H1 (cell line): ENCODE data around the gene FASN. TPM values are rescaled to one million over a fixed set of nuclear protein-coding genes. Genes with fewer than 3 reads are reported as not detected.

Source experiments
- BRCA1 ChIP-seq: IDR thresholded peaks from 2 replicates; pipeline ENCODE4 v1.6.1; 2012; ENCODE audit warnings: low read depth, low read length, improper control_type of control experiment
- EGR1 ChIP-seq: IDR thresholded peaks from 2 replicates; pipeline ENCODE4 v1.6.1; 2011; ENCODE audit warnings: low read depth, low read length, borderline replicate concordance
- KDM1A ChIP-seq: fragments of 200-600, 300-600 bp; sonication (generic); IDR thresholded peaks from 2 replicates; pipeline ENCODE4 v1.7.1; 2016; ENCODE audit warnings: mild to moderate bottlenecking, low read length, borderline replicate concordance
- SP4 ChIP-seq: IDR thresholded peaks from 2 replicates; pipeline ENCODE4 v1.6.1; 2012; ENCODE audit warnings: low read length, inconsistent platforms
- SUZ12 ChIP-seq: fragments of 200-600 bp; sonication (generic); IDR thresholded peaks from 2 replicates; pipeline ENCODE4 v1.6.1; 2012; ENCODE audit warnings: mild to moderate bottlenecking, inconsistent platforms, low read length, moderate library complexity, mixed read lengths
- polyA plus RNA-seq, 7 experiments: library from polyadenylated mRNA; depleted of rRNA in 3 of 7; stranded (reverse) in 5 of 7; unstranded in 2 of 7; fragments of >200 nt in 5 of 7; fragments of 200-250 nt in 2 of 7; gene quantifications; 1 replicate in 5 of 7; 2 replicates in 1 of 7; 4 replicates in 1 of 7; pipeline versions ENCODE4 v1.2.1 to v1.2.3, GENCODE V29; 2011 to 2013; ENCODE audit warnings: missing spikeins in 2 of 7, mixed read lengths in 2 of 7
- total RNA-seq: library from RNA; stranded (reverse); fragmentation: NEBNext Ultra II Directional; extraction: Animal tissue kit (Norgen Biotek cat#: 25700); gene quantifications from 2 replicates; pipeline ENCODE4 v1.2.1, GENCODE V29; 2021
- TF ChIP-seq, protein P1 (sequence below): fragments of 300-600 bp; sonication (generic); IDR thresholded peaks from 2 replicates; pipeline ENCODE4 v1.7.1; 2012; ENCODE audit warnings: low read length, moderate library complexity, mild to moderate bottlenecking, inconsistent platforms; ENCODE audit not compliant: insufficient replicate concordance
- TF ChIP-seq, protein P2 (sequence below), 3 experiments: IDR thresholded peaks; 1 replicate in 2 of 3; 2 replicates in 1 of 3; pipeline versions ENCODE4 v1.5.1 to v1.6.1; 2011; ENCODE audit warnings: low read length in 3 of 3, mild to moderate bottlenecking in 3 of 3, inconsistent platforms in 2 of 3, low read depth in 1 of 3, moderate library complexity in 1 of 3; ENCODE audit not compliant: insufficient read depth in 1 of 3; ENCODE audit errors: control extremely low read depth in 1 of 3

Gene FASN
- total and polyA plus RNA-seq, 2 of the 8 experiments (the other 6 are each of a cell fraction or from before 2014, with no cell fraction given), result 143 to 561 TPM

DNA sequence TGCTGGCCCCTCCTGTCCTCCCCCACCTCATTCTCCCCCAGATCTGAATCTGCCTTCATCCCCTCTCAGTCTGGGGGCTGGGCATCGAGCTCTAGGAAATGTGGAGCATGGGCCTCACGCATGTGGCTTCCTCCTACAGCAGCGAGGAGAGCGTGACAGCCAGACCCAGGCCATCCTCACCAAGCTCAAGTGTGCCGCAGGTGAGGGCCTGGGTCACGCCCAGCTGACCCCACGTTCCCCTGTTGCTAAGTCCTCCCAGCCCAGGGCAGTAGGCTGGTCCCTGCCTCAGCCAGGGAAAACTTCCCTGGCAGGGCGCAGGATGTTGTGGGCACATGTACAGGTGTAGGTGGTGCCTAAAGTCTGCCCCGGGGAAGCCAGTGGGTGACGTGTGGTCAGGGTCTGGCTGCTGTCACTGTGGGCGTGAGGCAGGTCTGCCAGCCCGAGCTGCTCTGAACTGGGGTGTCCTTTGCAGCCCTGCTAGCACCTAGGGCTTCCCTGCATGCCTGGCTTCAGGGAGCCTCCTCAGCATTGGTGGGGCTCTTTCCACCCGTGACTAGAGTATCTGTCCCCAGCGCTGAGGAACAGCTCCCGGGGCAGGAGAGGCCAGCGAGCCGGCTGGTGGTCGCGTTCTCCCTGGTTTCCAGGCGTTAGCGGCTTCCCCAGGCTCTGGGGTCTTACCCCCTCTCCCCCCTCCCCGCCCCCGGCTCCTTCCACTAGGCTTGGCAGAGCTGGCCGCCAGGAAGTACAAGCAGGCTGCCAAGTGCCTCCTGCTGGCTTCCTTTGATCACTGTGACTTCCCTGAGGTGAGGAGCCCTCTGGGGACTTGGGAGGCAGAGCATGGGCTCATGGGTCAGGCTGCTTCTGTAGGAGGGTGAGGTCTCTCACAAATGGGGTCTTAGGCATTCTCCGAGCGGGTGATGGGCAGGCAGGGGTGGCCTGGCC is 42.7 kb downstream of the FASN start (continued):
- TF ChIP-seq, protein P1, sequence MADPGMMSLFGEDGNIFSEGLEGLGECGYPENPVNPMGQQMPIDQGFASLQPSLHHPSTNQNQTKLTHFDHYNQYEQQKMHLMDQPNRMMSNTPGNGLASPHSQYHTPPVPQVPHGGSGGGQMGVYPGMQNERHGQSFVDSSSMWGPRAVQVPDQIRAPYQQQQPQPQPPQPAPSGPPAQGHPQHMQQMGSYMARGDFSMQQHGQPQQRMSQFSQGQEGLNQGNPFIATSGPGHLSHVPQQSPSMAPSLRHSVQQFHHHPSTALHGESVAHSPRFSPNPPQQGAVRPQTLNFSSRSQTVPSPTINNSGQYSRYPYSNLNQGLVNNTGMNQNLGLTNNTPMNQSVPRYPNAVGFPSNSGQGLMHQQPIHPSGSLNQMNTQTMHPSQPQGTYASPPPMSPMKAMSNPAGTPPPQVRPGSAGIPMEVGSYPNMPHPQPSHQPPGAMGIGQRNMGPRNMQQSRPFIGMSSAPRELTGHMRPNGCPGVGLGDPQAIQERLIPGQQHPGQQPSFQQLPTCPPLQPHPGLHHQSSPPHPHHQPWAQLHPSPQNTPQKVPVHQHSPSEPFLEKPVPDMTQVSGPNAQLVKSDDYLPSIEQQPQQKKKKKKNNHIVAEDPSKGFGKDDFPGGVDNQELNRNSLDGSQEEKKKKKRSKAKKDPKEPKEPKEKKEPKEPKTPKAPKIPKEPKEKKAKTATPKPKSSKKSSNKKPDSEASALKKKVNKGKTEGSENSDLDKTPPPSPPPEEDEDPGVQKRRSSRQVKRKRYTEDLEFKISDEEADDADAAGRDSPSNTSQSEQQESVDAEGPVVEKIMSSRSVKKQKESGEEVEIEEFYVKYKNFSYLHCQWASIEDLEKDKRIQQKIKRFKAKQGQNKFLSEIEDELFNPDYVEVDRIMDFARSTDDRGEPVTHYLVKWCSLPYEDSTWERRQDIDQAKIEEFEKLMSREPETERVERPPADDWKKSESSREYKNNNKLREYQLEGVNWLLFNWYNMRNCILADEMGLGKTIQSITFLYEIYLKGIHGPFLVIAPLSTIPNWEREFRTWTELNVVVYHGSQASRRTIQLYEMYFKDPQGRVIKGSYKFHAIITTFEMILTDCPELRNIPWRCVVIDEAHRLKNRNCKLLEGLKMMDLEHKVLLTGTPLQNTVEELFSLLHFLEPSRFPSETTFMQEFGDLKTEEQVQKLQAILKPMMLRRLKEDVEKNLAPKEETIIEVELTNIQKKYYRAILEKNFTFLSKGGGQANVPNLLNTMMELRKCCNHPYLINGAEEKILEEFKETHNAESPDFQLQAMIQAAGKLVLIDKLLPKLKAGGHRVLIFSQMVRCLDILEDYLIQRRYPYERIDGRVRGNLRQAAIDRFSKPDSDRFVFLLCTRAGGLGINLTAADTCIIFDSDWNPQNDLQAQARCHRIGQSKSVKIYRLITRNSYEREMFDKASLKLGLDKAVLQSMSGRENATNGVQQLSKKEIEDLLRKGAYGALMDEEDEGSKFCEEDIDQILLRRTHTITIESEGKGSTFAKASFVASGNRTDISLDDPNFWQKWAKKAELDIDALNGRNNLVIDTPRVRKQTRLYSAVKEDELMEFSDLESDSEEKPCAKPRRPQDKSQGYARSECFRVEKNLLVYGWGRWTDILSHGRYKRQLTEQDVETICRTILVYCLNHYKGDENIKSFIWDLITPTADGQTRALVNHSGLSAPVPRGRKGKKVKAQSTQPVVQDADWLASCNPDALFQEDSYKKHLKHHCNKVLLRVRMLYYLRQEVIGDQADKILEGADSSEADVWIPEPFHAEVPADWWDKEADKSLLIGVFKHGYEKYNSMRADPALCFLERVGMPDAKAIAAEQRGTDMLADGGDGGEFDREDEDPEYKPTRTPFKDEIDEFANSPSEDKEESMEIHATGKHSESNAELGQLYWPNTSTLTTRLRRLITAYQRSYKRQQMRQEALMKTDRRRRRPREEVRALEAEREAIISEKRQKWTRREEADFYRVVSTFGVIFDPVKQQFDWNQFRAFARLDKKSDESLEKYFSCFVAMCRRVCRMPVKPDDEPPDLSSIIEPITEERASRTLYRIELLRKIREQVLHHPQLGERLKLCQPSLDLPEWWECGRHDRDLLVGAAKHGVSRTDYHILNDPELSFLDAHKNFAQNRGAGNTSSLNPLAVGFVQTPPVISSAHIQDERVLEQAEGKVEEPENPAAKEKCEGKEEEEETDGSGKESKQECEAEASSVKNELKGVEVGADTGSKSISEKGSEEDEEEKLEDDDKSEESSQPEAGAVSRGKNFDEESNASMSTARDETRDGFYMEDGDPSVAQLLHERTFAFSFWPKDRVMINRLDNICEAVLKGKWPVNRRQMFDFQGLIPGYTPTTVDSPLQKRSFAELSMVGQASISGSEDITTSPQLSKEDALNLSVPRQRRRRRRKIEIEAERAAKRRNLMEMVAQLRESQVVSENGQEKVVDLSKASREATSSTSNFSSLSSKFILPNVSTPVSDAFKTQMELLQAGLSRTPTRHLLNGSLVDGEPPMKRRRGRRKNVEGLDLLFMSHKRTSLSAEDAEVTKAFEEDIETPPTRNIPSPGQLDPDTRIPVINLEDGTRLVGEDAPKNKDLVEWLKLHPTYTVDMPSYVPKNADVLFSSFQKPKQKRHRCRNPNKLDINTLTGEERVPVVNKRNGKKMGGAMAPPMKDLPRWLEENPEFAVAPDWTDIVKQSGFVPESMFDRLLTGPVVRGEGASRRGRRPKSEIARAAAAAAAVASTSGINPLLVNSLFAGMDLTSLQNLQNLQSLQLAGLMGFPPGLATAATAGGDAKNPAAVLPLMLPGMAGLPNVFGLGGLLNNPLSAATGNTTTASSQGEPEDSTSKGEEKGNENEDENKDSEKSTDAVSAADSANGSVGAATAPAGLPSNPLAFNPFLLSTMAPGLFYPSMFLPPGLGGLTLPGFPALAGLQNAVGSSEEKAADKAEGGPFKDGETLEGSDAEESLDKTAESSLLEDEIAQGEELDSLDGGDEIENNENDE, result no peak
- TF ChIP-seq, protein P2, sequence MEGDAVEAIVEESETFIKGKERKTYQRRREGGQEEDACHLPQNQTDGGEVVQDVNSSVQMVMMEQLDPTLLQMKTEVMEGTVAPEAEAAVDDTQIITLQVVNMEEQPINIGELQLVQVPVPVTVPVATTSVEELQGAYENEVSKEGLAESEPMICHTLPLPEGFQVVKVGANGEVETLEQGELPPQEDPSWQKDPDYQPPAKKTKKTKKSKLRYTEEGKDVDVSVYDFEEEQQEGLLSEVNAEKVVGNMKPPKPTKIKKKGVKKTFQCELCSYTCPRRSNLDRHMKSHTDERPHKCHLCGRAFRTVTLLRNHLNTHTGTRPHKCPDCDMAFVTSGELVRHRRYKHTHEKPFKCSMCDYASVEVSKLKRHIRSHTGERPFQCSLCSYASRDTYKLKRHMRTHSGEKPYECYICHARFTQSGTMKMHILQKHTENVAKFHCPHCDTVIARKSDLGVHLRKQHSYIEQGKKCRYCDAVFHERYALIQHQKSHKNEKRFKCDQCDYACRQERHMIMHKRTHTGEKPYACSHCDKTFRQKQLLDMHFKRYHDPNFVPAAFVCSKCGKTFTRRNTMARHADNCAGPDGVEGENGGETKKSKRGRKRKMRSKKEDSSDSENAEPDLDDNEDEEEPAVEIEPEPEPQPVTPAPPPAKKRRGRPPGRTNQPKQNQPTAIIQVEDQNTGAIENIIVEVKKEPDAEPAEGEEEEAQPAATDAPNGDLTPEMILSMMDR (IDR thresholded peaks at IDR 0.05; ENCODE audit: control extremely low read depth in 1 of 3, insufficient read depth in 1 of 3, low read depth in 1 of 3, low read length in 3 of 3), result no peak
- TF ChIP-seq SUZ12 (no peak), EGR1 (no peak), SP4 (no peak), KDM1A (no peak), BRCA1 (no peak)
